B cell (primary cell): Measurements from ENCODE around the gene PAX3. TPM values are rescaled to one million over a fixed set of nuclear protein-coding genes. Genes with fewer than 3 reads are reported as not detected.

Experiments
- ATAC-seq: fragments of 200-7000 bp; cut with Tn5 transposase; one replicate; pipeline ENCODE4 v1.10.0; 2021; ENCODE audit warnings: low read depth, mild to moderate bottlenecking, moderate number of reproducible peaks, moderate library complexity
- CTCF ChIA-PET: fragments of 350-600 bp; sonication (Branson Sonifier 250); formaldehyde crosslinking; loops from one replicate; lab custom pipeline; 2021; ENCODE audit warnings: antibody characterized with exemption, inconsistent platforms; lab: Charles Lee
- POLR2A ChIA-PET: fragments of 350-600 bp; sonication (Branson Sonifier 250); formaldehyde crosslinking; loops from one replicate; lab custom pipeline; 2021; ENCODE audit warnings: antibody characterized with exemption; lab: Charles Lee
- DNase-seq: peaks from one replicate; pipeline ENCODE4 v3.0.0; 2013
- H2AFZ ChIP-seq: 2 replicates; pipeline ENCODE4 v1.6.1; 2012; ENCODE audit warnings: mild to moderate bottlenecking, low read depth, low read length; ENCODE audit not compliant: insufficient read depth, poor library complexity, severe bottlenecking
- H3K27ac ChIP-seq, 2 donors: 1 replicate in 1 of 2; 2 replicates in 1 of 2; pipeline ENCODE4 v1.5.1; 2012 to 2013; ENCODE audit warnings: low read length in 2 of 2, mild to moderate bottlenecking in 2 of 2, moderate library complexity in 1 of 2
- H3K27me3 ChIP-seq, 4 experiments: fragments of 200-600 bp in 1 of 4; sonication (generic) in 1 of 4; replicated peaks in 1 of 4; 1 replicate in 2 of 4; 2 replicates in 2 of 4; pipeline versions ENCODE4 v1.6.1 to v1.7.0; 2013 to 2016; ENCODE audit warnings: low read length in 3 of 4, mild to moderate bottlenecking in 2 of 4, mixed read lengths in 1 of 4, moderate library complexity in 1 of 4; ENCODE audit not compliant: insufficient read depth in 4 of 4, control insufficient read depth in 3 of 4; ENCODE audit errors: control extremely low read depth in 1 of 4
- H3K36me3 ChIP-seq, 2 experiments: replicated peaks in 1 of 2; 1 replicate in 1 of 2; 2 replicates in 1 of 2; pipeline versions ENCODE4 v1.6.1 to v1.7.1; 2013; ENCODE audit warnings: low read length in 1 of 2; ENCODE audit not compliant: insufficient read depth in 2 of 2, control insufficient read depth in 1 of 2; ENCODE audit errors: control extremely low read depth in 1 of 2, extremely low read depth in 1 of 2
- H3K4me1 ChIP-seq, 2 donors: fragments of 200-600 bp in 1 of 2; sonication (generic) in 1 of 2; 1 replicate in 1 of 2; 2 replicates in 1 of 2; pipeline versions ENCODE4 v1.5.1 to v1.6.1; 2013 to 2017; ENCODE audit warnings: low read length in 2 of 2; ENCODE audit not compliant: control insufficient read depth in 2 of 2, insufficient read depth in 2 of 2
- H3K4me2 ChIP-seq: replicated peaks from 2 replicates; pipeline ENCODE3; 2012; ENCODE audit warnings: mild to moderate bottlenecking, low read depth, low read length; ENCODE audit not compliant: poor library complexity, severe bottlenecking
- H3K4me3 ChIP-seq, 5 experiments: fragments of 200-600 bp in 1 of 5; sonication (generic) in 1 of 5; 1 replicate in 3 of 5; 2 replicates in 2 of 5; pipeline versions ENCODE4 v1.5.1 to v1.7.0; 2011 to 2016; ENCODE audit warnings: low read length in 4 of 5, mild to moderate bottlenecking in 4 of 5, low read depth in 2 of 5, control low read depth in 1 of 5, moderate library complexity in 1 of 5; ENCODE audit not compliant: insufficient read depth in 1 of 5; ENCODE audit errors: control extremely low read depth in 1 of 5, extremely low read depth in 1 of 5
- H3K79me2 ChIP-seq: fragments of 200-600 bp; sonication (generic); one replicate; pipeline ENCODE4 v1.6.0; 2016; ENCODE audit warnings: low read length; ENCODE audit not compliant: control insufficient read depth, insufficient read depth
- H3K9ac ChIP-seq: fragments of 200-600 bp; sonication (generic); 2 replicates; pipeline ENCODE4 v1.6.1; 2017; ENCODE audit warnings: mild to moderate bottlenecking, low read length, moderate library complexity
- H3K9me3 ChIP-seq, 3 donors: one replicate each; pipeline versions ENCODE4 v1.6.1 to v1.7.1; 2013; ENCODE audit warnings: low read length in 2 of 3; ENCODE audit not compliant: control insufficient read depth in 2 of 3, insufficient read depth in 1 of 3; ENCODE audit errors: control extremely low read depth in 1 of 3
- H4K20me1 ChIP-seq: 2 replicates; pipeline ENCODE4 v1.6.0; 2012; ENCODE audit warnings: mild to moderate bottlenecking, low read length; ENCODE audit not compliant: insufficient read depth, control insufficient read depth, poor library complexity, severe bottlenecking
- H3K27ac Mint-ChIP-seq: one replicate; pipeline ENCODE4 v1.8.0; 2021; ENCODE audit warnings: mixed read lengths
- H3K27me3 Mint-ChIP-seq: one replicate; pipeline ENCODE4 v1.8.0; 2021; ENCODE audit warnings: mixed read lengths
- H3K4me1 Mint-ChIP-seq: one replicate; pipeline ENCODE4 v1.8.0; 2021; ENCODE audit warnings: mixed read lengths
- H3K4me3 Mint-ChIP-seq: one replicate; pipeline ENCODE4 v1.8.0; 2021; ENCODE audit warnings: mixed read lengths
- H3K9me3 Mint-ChIP-seq: one replicate; pipeline ENCODE4 v1.8.0; 2022; ENCODE audit warnings: mixed read lengths; ENCODE audit not compliant: insufficient read depth
- CTCF ChIP-seq: fragments of 200-600 bp; IDR thresholded peaks from one replicate; pipeline ENCODE4 v1.8.0; 2022; ENCODE audit warnings: antibody characterized with exemption, mild to moderate bottlenecking
- EZH2 ChIP-seq: IDR thresholded peaks from 2 replicates; pipeline ENCODE4 v1.6.1; 2012; ENCODE audit warnings: borderline replicate concordance, low read depth, mild to moderate bottlenecking, moderate library complexity, low read length; ENCODE audit not compliant: insufficient read depth, poor library complexity, severe bottlenecking
- WGBS: methylation state at CpG from one replicate; pipeline ENCODE4 v1.1.5; 2013; ENCODE audit warnings: missing lambda C conversion rate; ENCODE audit not compliant: insufficient coverage; 5-methylcytosine and 5-hydroxymethylcytosine counted together
- intact Hi-C: fragments of 100-400 bp; cut with micrococcal nuclease; formaldehyde crosslinking; loops from one replicate; pipeline ENCODE4 v1.10.0; 2022
- polyA plus RNA-seq: library from polyadenylated mRNA; depleted of rRNA; stranded (reverse); fragments of >200 nt; gene quantifications from 2 replicates; pipeline ENCODE4 v1.2.3, GENCODE V29; 2012
- total RNA-seq, 2 donors: library from RNA; stranded (reverse); fragments of 120-200 nt in 1 of 2; gene quantifications; 1 replicate in 1 of 2; 2 replicates in 1 of 2; pipeline versions ENCODE4 v1.2.3 to v1.2.4, GENCODE V29; 2013 to 2022

PAX3 gene
- total and polyA plus RNA-seq, 2 donors (not counting 1 experiment from before 2014, with no cell fraction given): not detected

GRCh38 chr2:222174450-222174849 lies 124.3 kb downstream of the PAX3 start:
- intact Hi-C loops: no loop called here
- 39% methylated on average over 3 of the region's 3 CpGs for WGBS

GRCh38 chr2:222169346-222169745 lies 129.5 kb downstream of the PAX3 start:
- Histone ChIP-seq H3K9ac (no peak overlapping the region), H4K20me1 (no peaks in the 10 kb centered on the region), H3K27me3 (no peaks in the 10 kb centered on the region), H3K79me2 (no peaks in the 10 kb centered on the region), H3K4me2 (no peak overlapping the region), H3K9me3 (peaks cover 0 to 3% (median 0%) of the 10 kb centered on the region in 3 donors), H3K27ac (no peak overlapping the region), H3K4me3 (no peak overlapping the region), H3K36me3 (no peaks in the 10 kb centered on the region), H2AFZ (no peak overlapping the region), H3K4me1 (no peaks in the 10 kb centered on the region)
- DNase-seq (no peak), ATAC-seq (no peak)
- Mint-ChIP-seq H3K4me3 (no peak overlapping the region), H3K9me3 (no peaks in the 10 kb centered on the region), H3K4me1 (no peaks in the 10 kb centered on the region), H3K27me3 (no peaks in the 10 kb centered on the region), H3K27ac (no peak overlapping the region)
- intact Hi-C loops: no loop called here
- 100% methylated on average over 1 of the region's 4 CpGs for WGBS
- ChIA-PET CTCF (no interaction called here), POLR2A (no interaction called here)
- TF ChIP-seq CTCF (no peak), EZH2 (no peak)

More at GRCh38 chr2:222174450-222174849, 124.3 kb downstream of the PAX3 start:
- H3K9me3 ChIP-seq: no peaks in the 10 kb centered on the region
- no peak for DNase-seq
- POLR2A ChIA-PET: no interaction called here
- no peaks in the 10 kb centered on the region for H3K4me1 ChIP-seq
- H3K4me3 ChIP-seq: no peak overlapping the region
- no peaks in the 10 kb centered on the region for H3K79me2 ChIP-seq
- CTCF ChIA-PET: no interaction called here
- no peak overlapping the region for H3K4me2 ChIP-seq
- no peaks in the 10 kb centered on the region for H3K4me1 Mint-ChIP-seq
- H3K9ac ChIP-seq: no peak overlapping the region
- H3K36me3 ChIP-seq: no peaks in the 10 kb centered on the region
- no peaks in the 10 kb centered on the region for H3K9me3 Mint-ChIP-seq
- H3K27me3 Mint-ChIP-seq: peaks cover 4% of the 10 kb centered on the region
- TF ChIP-seq CTCF: no peak
- TF ChIP-seq EZH2: no peak
- H4K20me1 ChIP-seq: no peaks in the 10 kb centered on the region
- H3K27ac Mint-ChIP-seq: no peak overlapping the region
- no peak overlapping the region for H2AFZ ChIP-seq
- no peak overlapping the region for H3K4me3 Mint-ChIP-seq
- no peak overlapping the region for H3K27ac ChIP-seq
- H3K27me3 ChIP-seq: no peaks in the 10 kb centered on the region
- no peak for ATAC-seq
